ENCODE data around the gene CELF4.

Gene CELF4

DNA sequence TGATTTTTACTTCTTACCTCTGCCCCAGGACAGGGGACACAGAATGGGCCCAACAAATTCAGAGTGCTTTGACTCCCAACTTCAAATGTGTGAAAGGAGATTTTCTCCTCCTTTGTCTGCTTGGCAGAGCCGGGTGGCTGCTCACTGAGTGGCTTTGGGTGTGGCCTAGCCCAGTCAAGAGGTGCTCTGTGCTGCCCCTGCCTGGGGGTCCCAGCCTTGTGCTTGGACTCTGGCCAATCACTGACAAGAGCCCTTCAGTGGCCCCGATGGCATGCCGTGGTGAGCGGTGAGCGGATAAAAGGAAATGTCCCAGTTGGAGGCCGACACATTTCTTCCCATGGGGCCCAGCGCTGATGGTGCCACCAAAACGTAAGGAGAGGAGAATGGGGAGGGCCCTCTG lies 259.2 kb downstream of the CELF4 start:
- H3K36me3 ChIP-seq (replicated peaks), result no peaks in the 10 kb centered on the region
- DNase-seq, result no peak
- no peak overlapping the region for H3K4me3 ChIP-seq (ENCODE audit: low read depth, low read length)
- in situ Hi-C loops (cut with HindIII; ENCODE audit: low pct_ligation_motif_present, low sequenced_read_pairs), result no loop called here
- TF ChIP-seq, protein P1, sequence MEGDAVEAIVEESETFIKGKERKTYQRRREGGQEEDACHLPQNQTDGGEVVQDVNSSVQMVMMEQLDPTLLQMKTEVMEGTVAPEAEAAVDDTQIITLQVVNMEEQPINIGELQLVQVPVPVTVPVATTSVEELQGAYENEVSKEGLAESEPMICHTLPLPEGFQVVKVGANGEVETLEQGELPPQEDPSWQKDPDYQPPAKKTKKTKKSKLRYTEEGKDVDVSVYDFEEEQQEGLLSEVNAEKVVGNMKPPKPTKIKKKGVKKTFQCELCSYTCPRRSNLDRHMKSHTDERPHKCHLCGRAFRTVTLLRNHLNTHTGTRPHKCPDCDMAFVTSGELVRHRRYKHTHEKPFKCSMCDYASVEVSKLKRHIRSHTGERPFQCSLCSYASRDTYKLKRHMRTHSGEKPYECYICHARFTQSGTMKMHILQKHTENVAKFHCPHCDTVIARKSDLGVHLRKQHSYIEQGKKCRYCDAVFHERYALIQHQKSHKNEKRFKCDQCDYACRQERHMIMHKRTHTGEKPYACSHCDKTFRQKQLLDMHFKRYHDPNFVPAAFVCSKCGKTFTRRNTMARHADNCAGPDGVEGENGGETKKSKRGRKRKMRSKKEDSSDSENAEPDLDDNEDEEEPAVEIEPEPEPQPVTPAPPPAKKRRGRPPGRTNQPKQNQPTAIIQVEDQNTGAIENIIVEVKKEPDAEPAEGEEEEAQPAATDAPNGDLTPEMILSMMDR (IDR thresholded peaks at IDR 0.05; ENCODE audit: low read depth, low read length, missing control alignments), result no peak
- H3K27ac ChIP-seq, result no peak overlapping the region
- no peaks in the 10 kb centered on the region for H3K27me3 ChIP-seq (replicated peaks)

DNA sequence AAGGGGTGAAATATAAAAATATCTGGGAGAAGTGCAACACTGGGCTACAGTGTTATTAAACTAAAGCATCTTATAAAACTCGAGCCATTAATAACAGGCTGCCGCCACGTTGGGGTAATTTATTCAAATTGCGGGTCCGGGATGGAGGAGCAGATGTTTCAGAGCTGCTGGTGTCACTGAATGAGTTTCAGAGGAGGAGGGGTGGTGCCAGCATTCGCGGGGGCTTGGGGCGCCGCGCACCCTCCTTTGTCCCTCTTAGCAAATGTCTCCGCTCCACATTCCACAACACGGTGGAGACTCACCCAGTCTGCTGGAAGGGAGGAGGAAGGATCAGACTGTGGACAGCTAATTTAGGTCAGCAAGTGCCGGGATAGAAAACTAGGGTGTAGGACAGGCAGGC lies 260.5 kb downstream of the CELF4 start:
- Histone ChIP-seq H3K4me3 (ENCODE audit: low read depth, low read length) (no peak overlapping the region), H3K36me3 (replicated peaks) (no peaks in the 10 kb centered on the region), H3K27ac (no peak overlapping the region), H3K27me3 (replicated peaks) (no peaks in the 10 kb centered on the region)
- DNase-seq, result no peak
- in situ Hi-C loops (cut with HindIII; ENCODE audit: low pct_ligation_motif_present, low sequenced_read_pairs), result no loop called here
- TF ChIP-seq, protein P1 (IDR thresholded peaks at IDR 0.05; ENCODE audit: low read depth, low read length, missing control alignments), result no peak

DNA sequence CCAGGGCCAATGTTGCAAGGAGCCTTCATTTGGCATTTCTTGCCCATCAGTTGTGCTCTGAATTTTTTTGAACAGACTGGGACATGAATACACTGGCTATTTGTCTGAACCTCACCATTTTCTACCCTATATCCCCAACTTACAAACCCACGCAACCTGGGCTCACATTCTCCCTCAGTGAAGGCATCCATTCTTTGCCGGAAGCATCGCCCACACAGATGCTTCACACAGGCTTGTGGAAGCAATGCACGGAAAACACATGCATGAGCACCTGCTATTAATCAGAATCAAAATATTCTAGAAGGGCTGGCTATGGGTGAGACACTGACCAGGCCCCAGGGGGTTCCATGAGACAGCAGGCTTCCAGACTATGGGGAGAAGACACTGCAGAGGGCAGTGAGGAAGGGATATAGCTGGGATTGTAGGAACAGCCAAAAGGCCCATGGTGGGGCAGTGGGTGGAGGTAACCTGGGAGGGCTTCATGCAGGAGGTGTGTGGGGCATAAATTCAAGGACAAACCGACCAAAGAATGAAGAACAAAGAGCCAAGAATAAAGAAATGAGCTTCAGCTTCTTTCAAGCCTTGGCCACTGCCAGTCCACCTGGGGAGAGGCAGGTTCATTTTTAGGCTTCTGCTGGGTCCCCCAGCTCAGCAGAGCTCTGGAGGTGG lies 261.5 kb downstream of the CELF4 start:
- DNase-seq, result no peak
- Histone ChIP-seq H3K27ac (no peak overlapping the region), H3K27me3 (replicated peaks) (no peaks in the 10 kb centered on the region), H3K36me3 (replicated peaks) (no peaks in the 10 kb centered on the region), H3K4me3 (ENCODE audit: low read depth, low read length) (no peak overlapping the region)
- in situ Hi-C loops (cut with HindIII; ENCODE audit: low pct_ligation_motif_present, low sequenced_read_pairs), result no loop called here
- TF ChIP-seq, protein P1 (IDR thresholded peaks at IDR 0.05; ENCODE audit: low read depth, low read length, missing control alignments), result no peak

DNA sequence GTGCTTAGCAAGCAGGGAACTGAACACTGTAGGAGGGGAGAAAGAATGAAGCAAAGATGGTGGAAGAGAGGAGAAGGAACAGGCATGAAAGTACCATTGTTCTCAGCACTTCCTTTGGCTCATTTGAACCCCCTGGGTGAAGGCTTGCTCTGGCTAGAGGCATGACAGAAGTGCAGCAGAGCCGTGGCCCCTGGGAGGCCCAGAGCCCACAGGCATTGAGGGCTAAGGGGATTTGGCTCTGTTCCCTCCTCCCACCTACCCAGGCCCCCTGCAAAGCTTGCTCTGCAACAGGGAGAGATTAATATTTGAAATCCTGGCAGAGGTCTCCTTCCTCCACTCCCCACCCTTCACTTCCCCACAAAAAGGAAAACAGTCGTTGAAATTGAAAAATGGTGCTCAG lies 262.6 kb downstream of the CELF4 start:
- no peaks in the 10 kb centered on the region for H3K27me3 ChIP-seq (replicated peaks)
- H3K27ac ChIP-seq, result no peak overlapping the region
- in situ Hi-C loops (cut with HindIII; ENCODE audit: low pct_ligation_motif_present, low sequenced_read_pairs), result no loop called here
- TF ChIP-seq, protein P1 (IDR thresholded peaks at IDR 0.05; ENCODE audit: low read depth, low read length, missing control alignments), result no peak
- no peak overlapping the region for H3K4me3 ChIP-seq (ENCODE audit: low read depth, low read length)
- DNase-seq, result no peak
- no peaks in the 10 kb centered on the region for H3K36me3 ChIP-seq (replicated peaks)

DNA sequence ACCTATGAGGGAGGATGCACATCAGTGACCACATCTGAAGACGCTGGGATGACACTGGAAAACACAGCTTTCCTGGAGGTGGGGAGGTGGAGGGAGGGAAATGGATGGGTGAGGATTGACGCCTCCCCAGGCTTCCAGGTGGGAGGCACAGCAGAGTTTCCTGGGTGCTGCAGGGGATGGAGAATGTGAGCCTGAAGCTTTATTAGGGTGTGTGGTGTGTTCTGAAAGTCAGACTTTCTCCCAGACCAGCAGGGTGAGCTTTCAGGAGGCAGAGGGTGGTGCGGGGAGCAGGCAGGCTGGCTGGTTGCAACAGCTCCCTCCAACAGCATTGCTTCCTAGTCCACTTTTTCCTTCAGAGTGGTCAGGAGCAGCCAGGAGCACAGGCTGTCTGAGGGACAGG lies 263.1 kb downstream of the CELF4 start:
- Histone ChIP-seq H3K36me3 (replicated peaks) (no peaks in the 10 kb centered on the region), H3K27me3 (replicated peaks) (no peaks in the 10 kb centered on the region), H3K4me3 (ENCODE audit: low read depth, low read length) (no peak overlapping the region), H3K27ac (no peak overlapping the region)
- in situ Hi-C loops (cut with HindIII; ENCODE audit: low pct_ligation_motif_present, low sequenced_read_pairs), result no loop called here
- TF ChIP-seq, protein P1 (IDR thresholded peaks at IDR 0.05; ENCODE audit: low read depth, low read length, missing control alignments), result no peak
- DNase-seq, result no peak
